A549 (cell line): Measurements from ENCODE around the gene ADCY2. TPM values are rescaled to one million over a fixed set of nuclear protein-coding genes. Genes with fewer than 3 reads are reported as not detected.

ENCODE experiments used
- ATAC-seq, 2 experiments: fragments of 200-7000 bp in 1 of 2; fragments of >200 bp in 1 of 2; cut with Nextera tagmentation in 1 of 2; cut with Tn5 transposase in 1 of 2; 3 replicates each; pipeline versions ENCODE4 v1.8.0 to v1.9.1; 2018 to 2020; ENCODE audit warnings: mild to moderate bottlenecking in 1 of 2, moderate library complexity in 1 of 2
- CTCF ChIA-PET: fragments of 300-600 bp; sonication (Branson Sonifier 250); formaldehyde crosslinking; extraction: SDS; loops from one replicate; lab custom pipeline; 2021; ENCODE audit warnings: antibody characterized with exemption, inconsistent platforms; lab: Yijun Ruan, JAX
- POLR2A ChIA-PET: fragments of 350-600 bp; formaldehyde crosslinking; extraction: SDS; loops from one replicate; lab custom pipeline; 2021; ENCODE audit warnings: antibody characterized with exemption, inconsistent platforms; lab: Yijun Ruan, JAX
- DNase-seq, 2 experiments: peaks; one replicate each; pipeline versions ENCODE4 v3.0.0 to v3.0.0-alpha.2; 2011 to 2016; ENCODE audit warnings: low read depth in 1 of 2, low spot score in 1 of 2
- FAIRE-seq: peaks from 2 replicates; lab custom pipeline; 2011; peaks lifted over from hg19 to GRCh38; lab: Jason Lieb, UNC
- H3K27ac ChIP-seq, 2 experiments: fragments of >200 bp; sonication (Bioruptor Twin); formaldehyde crosslinking; 3 replicates each; pipeline ENCODE4 v1.5.1; 2016 to 2017
- H3K4me1 ChIP-seq: fragments of >200 bp; sonication (Bioruptor Twin); formaldehyde crosslinking; 3 replicates; pipeline ENCODE4 v1.6.1; 2016
- H3K4me2 ChIP-seq: fragments of >200 bp; sonication (Bioruptor Twin); formaldehyde crosslinking; 3 replicates; pipeline ENCODE4 v1.6.1; 2016
- H3K4me3 ChIP-seq: fragments of >200 bp; sonication (Bioruptor Twin); formaldehyde crosslinking; 3 replicates; pipeline ENCODE4 v1.5.1; 2016
- H3K9me3 ChIP-seq: fragments of >200 bp; sonication (Bioruptor Twin); formaldehyde crosslinking; 3 replicates; pipeline ENCODE4 v1.6.1; 2016
- ATOH8 ChIP-seq: fragments of 250-450 bp; sonication (Bioruptor Pico); IDR thresholded peaks from 2 replicates; pipeline ENCODE4 v1.5.0; 2020; ENCODE audit warnings: low read depth, mild to moderate bottlenecking, moderate library complexity
- CBX2 ChIP-seq: fragments of 200-600 bp; sonication (generic); IDR thresholded peaks from 2 replicates; pipeline ENCODE4 v1.6.1; 2016; ENCODE audit warnings: low read depth, mild to moderate bottlenecking, borderline replicate concordance
- EHF ChIP-seq: fragments of 250-450 bp; sonication (Bioruptor Pico); IDR thresholded peaks from 2 replicates; pipeline ENCODE4 v1.5.0; 2020; ENCODE audit warnings: mild to moderate bottlenecking
- EHMT2 ChIP-seq: fragments of 200-600 bp; sonication (generic); IDR thresholded peaks from 2 replicates; pipeline ENCODE4 v1.6.1; 2016; ENCODE audit warnings: antibody characterized with exemption, low read depth, mild to moderate bottlenecking, moderate library complexity
- ELK1 ChIP-seq: fragments of 150-350 bp; IDR thresholded peaks from 2 replicates; pipeline ENCODE4 v1.6.1; 2014; ENCODE audit warnings: low read depth, mild to moderate bottlenecking, low read length
- EP300 ChIP-seq, 2 experiments: fragments of >200 bp; sonication (Bioruptor Twin); formaldehyde crosslinking; IDR thresholded peaks; 2 replicates in 1 of 2; 3 replicates in 1 of 2; pipeline ENCODE4 v1.6.1; 2016 to 2017
- ESRRA ChIP-seq: fragments of 150-350 bp; IDR thresholded peaks from 2 replicates; pipeline ENCODE4 v1.6.1; 2014; ENCODE audit warnings: mild to moderate bottlenecking, low read length, borderline replicate concordance
- FOSB ChIP-seq: fragments of 250-450 bp; sonication (Bioruptor Pico); IDR thresholded peaks from 2 replicates; pipeline ENCODE4 v1.5.0; 2020; ENCODE audit warnings: mild to moderate bottlenecking, moderate library complexity
- FOXS1 ChIP-seq: fragments of 250-450 bp; sonication (Bioruptor Pico); IDR thresholded peaks from 2 replicates; pipeline ENCODE4 v1.5.0; 2020; ENCODE audit warnings: mild to moderate bottlenecking, moderate library complexity
- HDAC2 ChIP-seq: fragments of 200-600 bp; sonication (generic); IDR thresholded peaks from 2 replicates; pipeline ENCODE4 v1.6.1; 2016
- HEYL ChIP-seq: fragments of 250-450 bp; sonication (Bioruptor Pico); IDR thresholded peaks from 2 replicates; pipeline ENCODE4 v1.8.0; 2021; ENCODE audit warnings: mild to moderate bottlenecking, moderate library complexity
- HOXA7 ChIP-seq: fragments of 250-450 bp; sonication (Bioruptor Pico); IDR thresholded peaks from 2 replicates; pipeline ENCODE4 v1.5.0; 2020; ENCODE audit warnings: mild to moderate bottlenecking, moderate library complexity
- HOXB5 ChIP-seq: fragments of 250-450 bp; sonication (Bioruptor Pico); IDR thresholded peaks from 2 replicates; pipeline ENCODE4 v1.5.0; 2020; ENCODE audit warnings: mild to moderate bottlenecking, moderate library complexity
- JUN ChIP-seq, 2 experiments: fragments of >200 bp; sonication (Bioruptor Twin); formaldehyde crosslinking; IDR thresholded peaks; 2 replicates in 1 of 2; 3 replicates in 1 of 2; pipeline ENCODE4 v1.6.1; 2016 to 2017
- MAZ ChIP-seq: fragments of 150-350 bp; IDR thresholded peaks from 2 replicates; pipeline ENCODE4 v1.6.1; 2014; ENCODE audit warnings: antibody characterized with exemption, low read depth, low read length, borderline replicate concordance
- NR3C1 ChIP-seq: fragments of >200 bp; sonication (Bioruptor Twin); formaldehyde crosslinking; IDR thresholded peaks from 3 replicates; pipeline ENCODE4 v1.6.1; 2017
- PBX3 ChIP-seq: IDR thresholded peaks from 2 replicates; pipeline ENCODE4 v1.6.1; 2012
- PHF8 ChIP-seq: fragments of 200-600 bp; sonication (generic); IDR thresholded peaks from 2 replicates; pipeline ENCODE4 v1.6.1; 2016; ENCODE audit warnings: low read depth, mild to moderate bottlenecking, antibody characterized with exemption, moderate library complexity, borderline replicate concordance
- POLR2A ChIP-seq: IDR thresholded peaks from 2 replicates; pipeline ENCODE4 v1.6.1; 2012; ENCODE audit warnings: mild to moderate bottlenecking, low read length
- RFX5 ChIP-seq: fragments of 450-650 bp; IDR thresholded peaks from 2 replicates; pipeline ENCODE4 v1.7.1; 2014; ENCODE audit warnings: antibody characterized with exemption, mild to moderate bottlenecking, moderate library complexity
- RNF2 ChIP-seq: fragments of 200-600 bp; sonication (generic); IDR thresholded peaks from 2 replicates; pipeline ENCODE4 v1.6.1; 2016; ENCODE audit warnings: low read depth, mild to moderate bottlenecking, antibody characterized with exemption, moderate library complexity, borderline replicate concordance
- SMC3 ChIP-seq: fragments of >200 bp; sonication (Bioruptor Twin); formaldehyde crosslinking; IDR thresholded peaks from 3 replicates; pipeline ENCODE4 v1.6.1; 2018; ENCODE audit warnings: inconsistent platforms
- USF2 ChIP-seq: fragments of 450-650 bp; IDR thresholded peaks from 2 replicates; pipeline ENCODE4 v1.6.1; 2014; ENCODE audit warnings: antibody characterized with exemption
- ZSCAN20 ChIP-seq: fragments of 250-450 bp; sonication (Bioruptor Pico); IDR thresholded peaks from 2 replicates; pipeline ENCODE4 v1.8.0; 2022; ENCODE audit warnings: mild to moderate bottlenecking, moderate library complexity
- WGBS: methylation state at CpG from one replicate; pipeline ENCODE4 v1.1.6; 2017; ENCODE audit errors: missing lambda C conversion rate; 5-methylcytosine and 5-hydroxymethylcytosine counted together
- polyA plus RNA-seq, 4 experiments: library from polyadenylated mRNA; depleted of rRNA in 3 of 4; stranded (reverse); fragments of >200 nt; fragmentation: RNase III in 1 of 4; extraction: RNeasy Plus Mini Kit Qiagen cat#74134 plus additional on column Dnase treatment in 1 of 4; gene quantifications; 2 replicates in 3 of 4; 3 replicates in 1 of 4; pipeline ENCODE4 v1.2.3, GENCODE V29; 2011 to 2017
- TF ChIP-seq, protein P1 (sequence below): fragments of 200-600 bp; sonication (generic); IDR thresholded peaks from 2 replicates; pipeline ENCODE4 v1.6.1; 2016; ENCODE audit warnings: antibody characterized with exemption, mild to moderate bottlenecking, moderate library complexity
- TF ChIP-seq, protein P2 (sequence below): IDR thresholded peaks from 2 replicates; pipeline ENCODE4 v1.6.1; 2012; ENCODE audit warnings: low read depth, borderline replicate concordance
- TF ChIP-seq, protein P3 (sequence below): fragments of >200 bp; sonication (Bioruptor Twin); formaldehyde crosslinking; IDR thresholded peaks from 3 replicates; pipeline ENCODE4 v1.5.1; 2016

ADCY2 gene
- polyA plus RNA-seq, 2 of the 4 experiments (the other 2 are of a cell fraction): not detected

GRCh38 chr5:7659420-7659819, 263.5 kb downstream of the ADCY2 start:
- H3K4me3 ChIP-seq: no peak overlapping the region
- no peak overlapping the region for H3K4me2 ChIP-seq
- no peak for ATAC-seq
- TF ChIP-seq, protein P1, sequence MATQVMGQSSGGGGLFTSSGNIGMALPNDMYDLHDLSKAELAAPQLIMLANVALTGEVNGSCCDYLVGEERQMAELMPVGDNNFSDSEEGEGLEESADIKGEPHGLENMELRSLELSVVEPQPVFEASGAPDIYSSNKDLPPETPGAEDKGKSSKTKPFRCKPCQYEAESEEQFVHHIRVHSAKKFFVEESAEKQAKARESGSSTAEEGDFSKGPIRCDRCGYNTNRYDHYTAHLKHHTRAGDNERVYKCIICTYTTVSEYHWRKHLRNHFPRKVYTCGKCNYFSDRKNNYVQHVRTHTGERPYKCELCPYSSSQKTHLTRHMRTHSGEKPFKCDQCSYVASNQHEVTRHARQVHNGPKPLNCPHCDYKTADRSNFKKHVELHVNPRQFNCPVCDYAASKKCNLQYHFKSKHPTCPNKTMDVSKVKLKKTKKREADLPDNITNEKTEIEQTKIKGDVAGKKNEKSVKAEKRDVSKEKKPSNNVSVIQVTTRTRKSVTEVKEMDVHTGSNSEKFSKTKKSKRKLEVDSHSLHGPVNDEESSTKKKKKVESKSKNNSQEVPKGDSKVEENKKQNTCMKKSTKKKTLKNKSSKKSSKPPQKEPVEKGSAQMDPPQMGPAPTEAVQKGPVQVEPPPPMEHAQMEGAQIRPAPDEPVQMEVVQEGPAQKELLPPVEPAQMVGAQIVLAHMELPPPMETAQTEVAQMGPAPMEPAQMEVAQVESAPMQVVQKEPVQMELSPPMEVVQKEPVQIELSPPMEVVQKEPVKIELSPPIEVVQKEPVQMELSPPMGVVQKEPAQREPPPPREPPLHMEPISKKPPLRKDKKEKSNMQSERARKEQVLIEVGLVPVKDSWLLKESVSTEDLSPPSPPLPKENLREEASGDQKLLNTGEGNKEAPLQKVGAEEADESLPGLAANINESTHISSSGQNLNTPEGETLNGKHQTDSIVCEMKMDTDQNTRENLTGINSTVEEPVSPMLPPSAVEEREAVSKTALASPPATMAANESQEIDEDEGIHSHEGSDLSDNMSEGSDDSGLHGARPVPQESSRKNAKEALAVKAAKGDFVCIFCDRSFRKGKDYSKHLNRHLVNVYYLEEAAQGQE: no peak
- TF ChIP-seq NR3C1 (no peak), HEYL (CRISPR knock-in tag) (no peak), RNF2 (no peak), ESRRA (no peak), JUN (IDR thresholded peaks at IDR 0.05) (no peak), FOSB (CRISPR knock-in tag) (no peak), SMC3 (no peak), HDAC2 (no peak), HOXB5 (CRISPR knock-in tag) (no peak), ATOH8 (no peak), EHMT2 (no peak), RFX5 (no peak), CBX2 (no peak)
- H3K4me1 ChIP-seq: no peaks in the 10 kb centered on the region
- 0% methylated on average over 4 of the region's 4 CpGs for WGBS
- no peak overlapping the region for H3K27ac ChIP-seq
- H3K9me3 ChIP-seq: no peaks in the 10 kb centered on the region
- POLR2A ChIA-PET: no interaction called here
- no peak for FAIRE-seq
- DNase-seq: no peak
- CTCF ChIA-PET: no interaction called here

GRCh38 chr5:7662289-7662688, 266.4 kb downstream of the ADCY2 start:
- ChIA-PET POLR2A (no interaction called here), CTCF (no interaction called here)
- Histone ChIP-seq H3K4me1 (no peaks in the 10 kb centered on the region), H3K4me2 (no peak overlapping the region), H3K27ac (no peak overlapping the region), H3K4me3 (no peak overlapping the region), H3K9me3 (no peaks in the 10 kb centered on the region)
- FAIRE-seq (no peak), ATAC-seq (no peak), DNase-seq (no peak)
- TF ChIP-seq, protein P2, sequence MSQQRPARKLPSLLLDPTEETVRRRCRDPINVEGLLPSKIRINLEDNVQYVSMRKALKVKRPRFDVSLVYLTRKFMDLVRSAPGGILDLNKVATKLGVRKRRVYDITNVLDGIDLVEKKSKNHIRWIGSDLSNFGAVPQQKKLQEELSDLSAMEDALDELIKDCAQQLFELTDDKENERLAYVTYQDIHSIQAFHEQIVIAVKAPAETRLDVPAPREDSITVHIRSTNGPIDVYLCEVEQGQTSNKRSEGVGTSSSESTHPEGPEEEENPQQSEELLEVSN: no peak
- TF ChIP-seq USF2: no peak
- no peak for TF ChIP-seq EP300 (IDR thresholded peaks at IDR 0.05)
- TF ChIP-seq POLR2A: no peak
- no peak for TF ChIP-seq RNF2
- TF ChIP-seq HOXA7 (CRISPR knock-in tag): no peak
- TF ChIP-seq PHF8: no peak
- TF ChIP-seq FOXS1 (CRISPR knock-in tag): no peak
- no peak for TF ChIP-seq MAZ
- no peak for TF ChIP-seq ZSCAN20
- TF ChIP-seq PBX3: no peak
- no peak for TF ChIP-seq EHF (CRISPR knock-in tag)
- TF ChIP-seq, protein P3, sequence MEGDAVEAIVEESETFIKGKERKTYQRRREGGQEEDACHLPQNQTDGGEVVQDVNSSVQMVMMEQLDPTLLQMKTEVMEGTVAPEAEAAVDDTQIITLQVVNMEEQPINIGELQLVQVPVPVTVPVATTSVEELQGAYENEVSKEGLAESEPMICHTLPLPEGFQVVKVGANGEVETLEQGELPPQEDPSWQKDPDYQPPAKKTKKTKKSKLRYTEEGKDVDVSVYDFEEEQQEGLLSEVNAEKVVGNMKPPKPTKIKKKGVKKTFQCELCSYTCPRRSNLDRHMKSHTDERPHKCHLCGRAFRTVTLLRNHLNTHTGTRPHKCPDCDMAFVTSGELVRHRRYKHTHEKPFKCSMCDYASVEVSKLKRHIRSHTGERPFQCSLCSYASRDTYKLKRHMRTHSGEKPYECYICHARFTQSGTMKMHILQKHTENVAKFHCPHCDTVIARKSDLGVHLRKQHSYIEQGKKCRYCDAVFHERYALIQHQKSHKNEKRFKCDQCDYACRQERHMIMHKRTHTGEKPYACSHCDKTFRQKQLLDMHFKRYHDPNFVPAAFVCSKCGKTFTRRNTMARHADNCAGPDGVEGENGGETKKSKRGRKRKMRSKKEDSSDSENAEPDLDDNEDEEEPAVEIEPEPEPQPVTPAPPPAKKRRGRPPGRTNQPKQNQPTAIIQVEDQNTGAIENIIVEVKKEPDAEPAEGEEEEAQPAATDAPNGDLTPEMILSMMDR: no peak
- TF ChIP-seq NR3C1: no peak
- no peak for TF ChIP-seq RFX5
- no peak for TF ChIP-seq ELK1
- TF ChIP-seq EHMT2: no peak
- no peak for TF ChIP-seq HEYL (CRISPR knock-in tag)
- WGBS: 38% methylated on average over 6 of the region's 6 CpGs
